HG02852 (cell line): ENCODE data around the gene PTPN23.

Experiments used
- ATAC-seq: cut with Tn5 transposase; IDR thresholded peaks from one replicate; pipeline ENCODE4 v1.9.1; 2021; ENCODE audit warnings: mild to moderate bottlenecking, moderate library complexity; ENCODE audit not compliant: unreplicated experiment

Gene PTPN23

GRCh38 chr3:47405820-47406761 is 25.3 kb downstream of the PTPN23 start:
- ATAC-seq: no peak

DNA sequence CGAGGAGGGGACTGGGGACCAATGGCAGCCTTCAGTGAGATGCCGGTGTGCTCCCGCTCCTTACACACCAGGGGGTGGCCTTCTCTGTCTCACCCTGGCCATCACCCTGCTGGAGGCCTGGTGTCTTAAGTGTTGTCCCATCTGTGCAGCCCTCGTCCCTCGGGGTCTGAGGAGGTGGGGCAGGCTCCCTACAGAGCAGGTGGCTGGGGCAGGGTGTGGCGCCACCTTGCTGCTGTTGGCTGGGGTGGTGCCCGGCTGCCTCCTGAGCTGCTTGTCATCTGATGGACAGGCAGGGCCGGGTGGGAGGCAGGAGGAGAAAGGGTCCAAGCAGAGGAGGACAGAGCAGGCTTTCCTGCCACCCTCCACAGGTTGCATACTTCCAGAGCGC is 25.9 kb downstream of the PTPN23 start:
- ATAC-seq: no peak

DNA sequence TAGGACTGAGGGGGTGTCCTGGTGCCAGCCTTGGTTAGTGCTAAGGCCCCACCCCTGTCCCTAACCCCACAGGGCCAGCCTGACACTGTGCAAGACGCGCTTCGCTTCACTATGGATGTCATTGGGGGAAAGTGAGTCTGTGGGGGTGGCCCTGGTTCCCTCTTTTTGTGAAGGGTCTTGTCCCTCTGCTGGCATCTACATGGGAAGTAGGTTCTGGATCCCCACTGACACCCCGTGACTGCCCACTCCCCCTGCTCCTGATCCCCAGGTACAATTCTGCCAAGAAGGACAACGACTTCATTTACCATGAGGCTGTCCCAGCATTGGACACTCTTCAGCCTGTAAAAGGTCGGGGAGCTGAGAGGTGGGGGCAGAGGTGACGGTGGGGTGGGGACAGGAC is 26.4 kb downstream of the PTPN23 start:
- no peak for ATAC-seq

- ATAC-seq: no peak
These were observed 27.3 kb downstream of the PTPN23 start for GRCh38 chr3:47407896-47408838.

DNA sequence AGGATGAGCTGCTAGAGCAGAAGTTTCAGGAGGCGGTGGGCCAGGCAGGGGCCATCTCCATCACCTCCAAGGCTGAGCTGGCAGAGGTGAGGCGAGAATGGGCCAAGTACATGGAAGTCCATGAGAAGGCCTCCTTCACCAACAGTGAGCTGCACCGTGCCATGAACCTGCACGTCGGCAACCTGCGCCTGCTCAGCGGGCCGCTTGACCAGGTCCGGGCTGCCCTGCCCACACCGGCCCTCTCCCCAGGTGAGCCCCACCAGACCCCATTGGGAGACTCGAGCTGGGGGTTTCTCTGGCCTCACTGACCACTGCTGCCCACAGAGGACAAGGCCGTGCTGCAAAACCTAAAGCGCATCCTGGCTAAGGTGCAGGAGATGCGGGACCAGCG is 28.0 kb downstream of the PTPN23 start:
- ATAC-seq: no peak

DNA sequence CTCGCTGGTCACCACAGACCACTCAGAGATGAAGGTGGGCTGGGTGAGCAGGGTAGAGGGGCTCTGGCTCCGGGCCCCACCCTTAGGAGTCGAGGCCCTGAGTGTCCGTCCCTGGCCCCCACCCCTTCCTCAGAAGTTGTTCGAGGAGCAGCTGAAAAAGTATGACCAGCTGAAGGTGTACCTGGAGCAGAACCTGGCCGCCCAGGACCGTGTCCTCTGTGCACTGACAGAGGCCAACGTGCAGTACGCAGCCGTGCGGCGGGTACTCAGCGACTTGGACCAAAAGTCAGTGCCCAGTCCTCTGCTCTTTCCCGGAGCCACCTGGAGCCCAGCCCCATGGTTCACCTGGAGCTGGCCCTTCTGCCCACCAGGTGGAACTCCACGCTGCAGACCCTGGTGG is 28.5 kb downstream of the PTPN23 start:
- no peak for ATAC-seq

DNA sequence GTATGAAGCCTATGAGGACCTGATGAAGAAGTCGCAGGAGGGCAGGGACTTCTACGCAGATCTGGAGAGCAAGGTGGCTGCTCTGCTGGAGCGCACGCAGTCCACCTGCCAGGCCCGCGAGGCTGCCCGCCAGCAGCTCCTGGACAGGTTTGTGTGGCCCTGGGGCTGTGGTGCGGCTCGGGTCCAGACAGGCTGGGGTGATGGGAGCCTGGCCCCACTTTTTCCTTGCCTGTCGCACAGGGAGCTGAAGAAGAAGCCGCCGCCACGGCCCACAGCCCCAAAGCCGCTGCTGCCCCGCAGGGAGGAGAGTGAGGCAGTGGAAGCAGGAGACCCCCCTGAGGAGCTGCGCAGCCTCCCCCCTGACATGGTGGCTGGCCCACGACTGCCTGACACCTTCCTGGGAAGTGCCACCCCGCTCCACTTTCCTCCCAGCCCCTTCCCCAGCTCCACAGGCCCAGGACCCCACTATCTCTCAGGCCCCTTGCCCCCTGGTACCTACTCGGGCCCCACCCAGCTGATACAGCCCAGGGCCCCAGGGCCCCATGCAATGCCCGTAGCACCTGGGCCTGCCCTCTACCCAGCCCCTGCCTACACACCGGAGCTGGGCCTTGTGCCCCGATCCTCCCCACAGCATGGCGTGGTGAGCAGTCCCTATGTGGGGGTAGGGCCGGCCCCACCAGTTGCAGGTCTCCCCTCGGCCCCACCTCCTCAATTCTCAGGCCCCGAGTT is 29.0 kb downstream of the PTPN23 start:
- ATAC-seq: no peak

DNA sequence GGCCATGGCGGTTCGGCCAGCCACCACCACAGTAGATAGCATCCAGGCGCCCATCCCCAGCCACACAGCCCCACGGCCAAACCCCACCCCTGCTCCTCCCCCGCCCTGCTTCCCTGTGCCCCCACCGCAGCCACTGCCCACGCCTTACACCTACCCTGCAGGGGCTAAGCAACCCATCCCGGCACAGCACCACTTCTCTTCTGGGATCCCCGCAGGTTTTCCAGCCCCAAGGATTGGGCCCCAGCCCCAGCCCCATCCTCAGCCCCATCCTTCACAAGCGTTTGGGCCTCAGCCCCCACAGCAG is 29.5 kb downstream of the PTPN23 start:
- ATAC-seq: no peak

DNA sequence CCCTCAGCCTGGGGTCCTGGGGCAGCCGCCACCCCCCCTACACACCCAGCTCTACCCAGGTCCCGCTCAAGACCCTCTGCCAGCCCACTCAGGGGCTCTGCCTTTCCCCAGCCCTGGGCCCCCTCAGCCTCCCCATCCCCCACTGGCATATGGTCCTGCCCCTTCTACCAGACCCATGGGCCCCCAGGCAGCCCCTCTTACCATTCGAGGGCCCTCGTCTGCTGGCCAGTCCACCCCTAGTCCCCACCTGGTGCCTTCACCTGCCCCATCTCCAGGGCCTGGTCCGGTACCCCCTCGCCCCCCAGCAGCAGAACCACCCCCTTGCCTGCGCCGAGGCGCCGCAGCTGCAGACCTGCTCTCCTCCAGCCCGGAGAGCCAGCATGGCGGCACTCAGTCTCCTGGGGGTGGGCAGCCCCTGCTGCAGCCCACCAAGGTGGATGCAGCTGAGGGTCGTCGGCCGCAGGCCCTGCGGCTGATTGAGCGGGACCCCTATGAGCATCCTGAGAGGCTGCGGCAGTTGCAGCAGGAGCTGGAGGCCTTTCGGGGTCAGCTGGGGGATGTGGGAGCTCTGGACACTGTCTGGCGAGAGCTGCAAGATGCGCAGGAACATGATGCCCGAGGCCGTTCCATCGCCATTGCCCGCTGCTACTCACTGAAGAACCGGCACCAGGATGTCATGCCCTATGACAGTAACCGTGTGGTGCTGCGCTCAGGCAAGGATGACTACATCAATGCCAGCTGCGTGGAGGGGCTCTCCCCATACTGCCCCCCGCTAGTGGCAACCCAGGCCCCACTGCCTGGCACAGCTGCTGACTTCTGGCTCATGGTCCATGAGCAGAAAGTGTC is 30.2 kb downstream of the PTPN23 start:
- ATAC-seq: no peak

- no peak for ATAC-seq
These were observed 31.1 kb downstream of the PTPN23 start for GRCh38 chr3:47411696-47412452.

DNA sequence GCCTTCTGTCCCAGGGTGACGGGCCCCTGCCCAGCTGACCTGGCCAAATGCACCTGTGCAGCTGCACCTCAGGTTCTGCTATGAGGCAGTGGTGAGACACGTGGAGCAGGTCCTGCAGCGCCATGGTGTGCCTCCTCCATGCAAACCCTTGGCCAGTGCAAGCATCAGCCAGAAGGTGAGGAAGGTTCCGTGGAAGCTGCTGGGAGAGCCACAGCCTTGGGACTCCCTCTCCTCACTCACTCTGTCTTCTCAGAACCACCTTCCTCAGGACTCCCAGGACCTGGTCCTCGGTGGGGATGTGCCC is 31.6 kb downstream of the PTPN23 start:
- no peak for ATAC-seq

GRCh38 chr3:47412842-47413520 is 32.2 kb downstream of the PTPN23 start:
- no peak for ATAC-seq

- no peak for ATAC-seq
These were observed 32.9 kb downstream of the PTPN23 start for GRCh38 chr3:47413751-47414150.

GRCh38 chr3:47414161-47414564 is 33.3 kb downstream of the PTPN23 start:
- ATAC-seq: no peak

- no peak for ATAC-seq
These were observed 34.1 kb downstream of the PTPN23 start for GRCh38 chr3:47414666-47415587.

GRCh38 chr3:47416041-47416440 is 35.2 kb downstream of the PTPN23 start:
- no peak for ATAC-seq

GRCh38 chr3:47418167-47419082 is 37.6 kb downstream of the PTPN23 start:
- no peak for ATAC-seq
